ENCODE results near the gene SPC25.

DNA sequence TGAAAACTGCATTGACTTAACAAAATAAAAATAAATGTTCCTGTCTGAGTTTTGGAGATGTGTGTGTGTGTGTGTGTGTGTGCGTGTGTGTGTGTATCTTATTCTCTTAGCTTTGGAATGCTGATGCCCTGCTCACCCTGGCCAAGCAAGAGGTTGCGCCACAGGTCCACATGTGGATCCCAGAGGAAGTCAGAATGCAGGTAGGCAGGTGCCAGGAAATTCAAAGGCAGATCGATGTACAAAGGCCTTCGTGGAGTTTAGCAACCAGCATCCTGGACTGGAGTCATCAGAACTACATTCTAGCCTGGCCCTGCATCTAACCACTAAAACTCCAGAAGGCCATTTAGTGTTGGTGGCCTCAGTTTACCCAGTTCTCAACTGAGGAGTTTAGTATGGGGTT, 23.3 kb upstream of the SPC25 start:
- TF ChIP-seq YY1 (IDR thresholded peaks at IDR 0.05; ENCODE audit: low read depth) (no peak), EP300 (IDR thresholded peaks at IDR 0.05; ENCODE audit: borderline replicate concordance) (no peak), RAD21 (IDR thresholded peaks at IDR 0.05; ENCODE audit: low read depth) (no peak)

Measured in Ishikawa (cell line).